ENCODE measurements around the gene RPL18A.

Gene RPL18A

GRCh38 chr19:17841810-17842662 lies 17.7 kb upstream of the RPL18A start:
- DNase-seq: peak; percentile 91

GRCh38 chr19:17842663-17843291 lies 16.9 kb upstream of the RPL18A start:
- no peak for DNase-seq

GRCh38 chr19:17843292-17843827 lies 16.4 kb upstream of the RPL18A start:
- no peak for DNase-seq

- no peak for DNase-seq
Measured at GRCh38 chr19:17843908-17844490, 15.7 kb upstream of the RPL18A start.

GRCh38 chr19:17846146-17846545 lies 13.6 kb upstream of the RPL18A start:
- no peak for DNase-seq

- peak; percentile 41 for DNase-seq
Measured at GRCh38 chr19:17847538-17848366, 12.0 kb upstream of the RPL18A start, which contains the start of gene JAK3. JAK3 (minus strand) TSS chr19:17847982; CDS start chr19:17844417, 3,565 bp downstream.

- no peak for DNase-seq
Measured at GRCh38 chr19:17848595-17849292, 11.0 kb upstream of the RPL18A start.

- DNase-seq: no peak
Measured at GRCh38 chr19:17854061-17854460, 5.6 kb upstream of the RPL18A start.

- peak; percentile 77 for DNase-seq
Measured at GRCh38 chr19:17855280-17856152, 4.2 kb upstream of the RPL18A start.

GRCh38 chr19:17860331-17860992 lies 752 bp downstream of the RPL18A start:
- DNase-seq: peak; percentile 21

GRCh38 chr19:17860993-17861360 lies 1.3 kb downstream of the RPL18A start:
- no peak for DNase-seq

- DNase-seq: no peak
Measured at GRCh38 chr19:17861542-17862402, 2.1 kb downstream of the RPL18A start.

GRCh38 chr19:17862711-17863519 lies 3.2 kb downstream of the RPL18A start:
- DNase-seq: no peak

GRCh38 chr19:17863520-17864182 lies 3.9 kb downstream of the RPL18A start:
- no peak for DNase-seq

GRCh38 chr19:17865364-17866311 lies 5.9 kb downstream of the RPL18A start:
- DNase-seq: peak; percentile 70

GRCh38 chr19:17866312-17866963 lies 6.7 kb downstream of the RPL18A start:
- DNase-seq: peak; percentile 41

Measured in DMS53 (cell line).